HG03196 (cell line): ENCODE measurements around the gene TACR3.
"Not testable (repeated sequence)": the region's sequence is repeated elsewhere in the genome, so short reads cannot be mapped to it uniquely, and the experiment has no call there.

Source experiments
- ATAC-seq: cut with Tn5 transposase; IDR thresholded peaks from one replicate; pipeline ENCODE4 v1.9.1; 2021; ENCODE audit not compliant: unreplicated experiment

The TACR3 gene

GRCh38 chr4:103719830-103720207, at the start of gene TACR3:
Gene TACR3 (minus strand): TSS chr4:103719985. CDS start chr4:103719675, 310 bp downstream.
- ATAC-seq = no peak

- ATAC-seq = no peak
Measured at GRCh38 chr4:103757631-103758030, 37.8 kb upstream of the TACR3 start.

DNA sequence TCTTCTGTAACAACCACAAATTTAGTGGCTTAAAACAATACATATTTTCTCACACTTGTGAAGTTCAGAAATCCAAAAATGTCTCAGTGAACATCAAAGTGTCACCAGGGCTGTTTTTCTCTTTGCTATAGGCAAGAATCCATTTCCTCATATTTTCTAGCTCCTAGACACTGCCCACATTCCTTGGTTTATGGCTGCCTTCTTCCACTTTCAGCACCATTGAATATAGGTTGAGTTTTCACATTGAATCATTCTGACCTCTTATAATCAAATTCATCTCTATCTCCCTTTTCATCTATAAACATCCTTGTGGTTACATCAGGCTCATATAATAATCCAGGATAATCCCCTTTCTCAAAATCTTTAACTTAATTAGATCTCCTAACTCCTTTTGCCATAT, 37.0 kb upstream of the TACR3 start:
- ATAC-seq = no peak

GRCh38 chr4:103754844-103755243, 35.1 kb upstream of the TACR3 start:
- no peak for ATAC-seq

GRCh38 chr4:103753868-103754653, 34.3 kb upstream of the TACR3 start:
- ATAC-seq = no peak

DNA sequence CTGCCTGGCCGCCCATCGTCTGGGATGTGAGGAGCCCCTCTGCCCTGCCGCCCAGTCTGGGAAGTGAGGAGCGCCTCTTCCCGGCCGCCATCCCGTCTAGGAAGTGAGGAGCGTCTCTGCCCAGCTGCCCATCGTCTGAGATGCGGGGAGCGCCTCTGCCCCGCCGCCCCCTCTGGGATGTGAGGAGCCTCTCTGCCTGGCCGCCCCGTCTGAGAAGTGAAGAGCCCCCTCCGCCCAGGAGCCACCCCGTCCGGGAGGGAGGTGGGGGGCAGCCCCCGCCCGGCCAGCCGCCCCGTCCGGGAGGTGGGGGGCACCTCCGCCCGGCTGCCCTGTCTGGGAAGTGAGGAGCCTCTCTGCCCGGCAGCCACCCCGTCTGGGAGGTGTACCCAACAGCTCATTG, 3.4 kb upstream of the TACR3 start:
- ATAC-seq = not testable (repeated sequence)

DNA sequence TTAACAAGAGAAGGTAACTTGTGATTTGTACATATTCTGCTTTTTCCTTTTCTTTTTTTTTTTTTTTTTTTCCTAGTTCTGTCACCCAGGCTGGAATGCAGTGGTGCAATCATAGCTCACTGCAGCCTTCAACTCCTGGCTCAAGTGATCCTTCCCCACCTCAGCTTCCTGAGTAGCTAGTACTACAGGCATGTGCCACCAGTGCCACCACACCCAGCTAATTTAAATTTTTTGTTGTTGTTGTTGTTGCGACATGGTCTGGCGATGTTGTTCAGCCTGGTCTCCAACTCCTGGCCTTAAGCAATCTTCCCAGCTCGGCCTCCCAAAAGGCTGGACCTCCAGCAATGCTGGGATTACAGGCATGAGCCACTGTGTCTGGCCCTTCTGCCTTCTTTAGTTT, 1.5 kb upstream of the TACR3 start:
- no peak for ATAC-seq

- ATAC-seq = no peak
Measured at GRCh38 chr4:103720661-103721060, 876 bp upstream of the TACR3 start.

GRCh38 chr4:103719105-103719829, 518 bp downstream of the TACR3 start:
- ATAC-seq = no peak

DNA sequence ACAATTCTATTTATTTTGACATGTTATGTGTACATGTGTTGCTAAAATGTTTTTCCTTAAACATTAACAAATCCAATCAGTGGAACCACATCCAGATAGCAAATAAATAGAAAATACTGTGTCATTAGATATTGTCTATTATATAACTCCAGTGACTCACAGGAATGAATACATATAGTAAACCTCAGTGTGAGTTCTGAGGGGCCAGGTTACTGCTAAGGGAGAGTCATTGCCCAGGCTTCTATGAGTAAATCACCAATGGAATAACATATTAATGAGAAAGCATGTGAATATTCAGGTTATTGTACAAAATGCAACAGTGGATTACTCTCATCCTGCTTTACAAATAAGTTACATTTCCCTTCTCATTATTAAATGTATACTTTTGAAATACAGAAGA, 27.2 kb downstream of the TACR3 start:
- ATAC-seq = no peak

- ATAC-seq = peak; percentile 87
Measured at GRCh38 chr4:103673983-103674382, 45.8 kb downstream of the TACR3 start.

DNA sequence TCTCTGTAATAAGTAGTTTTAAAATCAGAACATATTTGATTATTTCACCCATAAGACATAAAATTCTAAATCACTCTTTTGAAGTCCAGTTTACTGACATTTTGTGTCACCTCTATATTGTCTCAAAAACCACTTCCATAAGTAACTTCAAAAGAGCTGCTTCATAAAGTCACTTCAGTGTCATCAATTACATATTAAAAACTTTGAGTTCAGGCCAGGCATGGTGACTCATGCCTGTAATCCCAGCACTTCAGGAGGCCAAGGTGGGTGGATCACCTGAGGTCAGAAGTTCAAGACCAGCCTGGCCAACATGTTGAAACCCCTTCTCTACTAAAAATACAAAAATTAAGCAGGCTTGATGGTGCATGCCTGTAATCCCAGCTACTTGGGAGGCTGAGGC, 53.0 kb downstream of the TACR3 start:
- ATAC-seq = not testable (repeated sequence)

- no peak for ATAC-seq
Measured at GRCh38 chr4:103664436-103665075, 55.2 kb downstream of the TACR3 start.

DNA sequence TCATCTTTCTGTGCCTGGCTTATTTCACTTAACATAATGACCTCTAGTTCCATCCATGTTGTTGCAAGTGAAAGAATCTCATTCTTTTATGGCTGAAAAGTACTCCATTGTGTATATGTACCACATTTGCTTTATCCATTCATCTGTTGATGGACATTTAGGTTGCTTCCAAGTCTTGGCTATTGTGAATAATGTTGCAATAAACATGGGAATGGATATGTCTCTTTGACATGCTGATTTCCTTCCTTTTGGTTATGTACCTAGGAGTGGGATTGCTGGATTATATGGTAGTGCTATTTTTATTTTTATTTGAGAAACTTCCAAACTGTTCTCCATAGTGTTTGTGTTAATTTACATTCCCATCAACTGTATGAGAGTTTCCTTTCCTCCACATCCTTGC, 71.2 kb downstream of the TACR3 start:
- ATAC-seq = no peak

GRCh38 chr4:103645991-103646390, 73.8 kb downstream of the TACR3 start:
- no peak for ATAC-seq

- no peak for ATAC-seq
Measured at GRCh38 chr4:103634236-103634635, 85.5 kb downstream of the TACR3 start.

GRCh38 chr4:103626296-103626695, 93.5 kb downstream of the TACR3 start:
- ATAC-seq = no peak

DNA sequence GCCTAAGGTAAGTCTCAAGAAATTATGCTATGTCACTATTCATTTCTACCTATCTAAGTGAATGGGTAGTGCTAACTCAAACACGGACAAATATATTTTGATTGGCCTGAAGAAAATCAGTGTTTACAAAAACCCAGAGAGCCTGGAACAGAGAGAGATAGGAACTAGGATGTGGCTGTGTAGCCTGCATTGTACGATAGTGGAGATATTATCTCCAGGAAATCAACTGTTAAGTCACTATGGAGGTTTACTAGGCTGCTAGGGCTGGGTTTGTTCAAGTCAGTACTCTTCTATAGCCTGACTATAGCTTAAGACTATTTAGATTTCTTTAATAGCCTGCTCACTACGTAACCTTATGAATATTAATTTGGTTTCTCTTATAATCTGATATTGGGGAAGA, 127.9 kb downstream of the TACR3 start:
- ATAC-seq = no peak

DNA sequence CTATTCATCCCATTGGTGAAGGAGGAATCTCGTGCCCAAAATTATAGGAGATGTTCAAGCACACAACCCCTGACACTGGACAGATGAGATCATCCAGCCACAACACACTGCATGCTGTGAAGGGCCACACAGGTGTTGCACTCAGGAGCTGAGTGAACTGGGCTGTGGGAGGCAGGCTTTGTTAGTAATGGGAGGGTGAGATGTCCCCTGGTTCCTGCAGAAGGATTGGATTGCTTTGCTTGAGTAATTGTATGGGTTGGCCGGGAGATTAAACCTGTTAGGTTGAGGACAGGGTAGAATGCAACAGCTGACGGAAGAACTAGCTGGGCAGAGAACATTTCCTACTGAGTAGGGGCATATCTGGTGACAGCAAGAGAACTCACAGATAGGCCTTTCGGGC, 152.2 kb downstream of the TACR3 start:
- ATAC-seq = no peak

- not testable (repeated sequence) for ATAC-seq
Measured at GRCh38 chr4:103559178-103559577, 160.6 kb downstream of the TACR3 start.
